SK-N-SH (cell line): ENCODE data around the gene MFAP3.

Experiments used
- EP300 ChIP-seq, 2 experiments: IDR thresholded peaks; 2 replicates each; pipeline versions ENCODE4 v1.4.0 to v1.6.1; 2012; ENCODE audit warnings: borderline replicate concordance in 1 of 2, low read depth in 1 of 2, low read length in 1 of 2
- GABPA ChIP-seq: IDR thresholded peaks from 2 replicates; pipeline ENCODE4 v1.4.0; 2012; ENCODE audit warnings: low read depth, mild to moderate bottlenecking
- RFX5 ChIP-seq: IDR thresholded peaks from 2 replicates; pipeline ENCODE4 v1.6.1; 2012; ENCODE audit warnings: mild to moderate bottlenecking, improper control_type of control experiment, low read length
- SIN3A ChIP-seq: IDR thresholded peaks from 2 replicates; pipeline ENCODE4 v1.6.1; 2012; ENCODE audit warnings: low read depth, mild to moderate bottlenecking, low read length, moderate library complexity, borderline replicate concordance
- TAF1 ChIP-seq: IDR thresholded peaks from 2 replicates; pipeline ENCODE4 v1.6.1; 2012; ENCODE audit warnings: low read depth, mild to moderate bottlenecking, low read length, moderate library complexity, borderline replicate concordance
- TEAD4 ChIP-seq: IDR thresholded peaks from 2 replicates; pipeline ENCODE4 v1.4.0; 2012; ENCODE audit warnings: mild to moderate bottlenecking, borderline replicate concordance; ENCODE audit not compliant: insufficient read depth
- TF ChIP-seq, protein P1 (sequence below): fragments of 200-600 bp; sonication (generic); IDR thresholded peaks from 2 replicates; pipeline ENCODE4 v1.6.1; 2017; ENCODE audit warnings: antibody characterized with exemption, mild to moderate bottlenecking, moderate library complexity
- TF ChIP-seq, protein P2 (sequence below): IDR thresholded peaks from 2 replicates; pipeline ENCODE4 v1.6.1; 2012; ENCODE audit warnings: mild to moderate bottlenecking, low read depth, low read length, moderate library complexity
- TF ChIP-seq, protein P3 (sequence below): IDR thresholded peaks from 2 replicates; pipeline ENCODE4 v1.4.0; 2012; ENCODE audit warnings: low read depth
- TF ChIP-seq, protein P4 (sequence below): fragments of 150-350 bp; IDR thresholded peaks from 2 replicates; pipeline ENCODE4 v1.6.1; 2017; ENCODE audit warnings: antibody characterized with exemption, low read length, low read depth, borderline replicate concordance

DNA sequence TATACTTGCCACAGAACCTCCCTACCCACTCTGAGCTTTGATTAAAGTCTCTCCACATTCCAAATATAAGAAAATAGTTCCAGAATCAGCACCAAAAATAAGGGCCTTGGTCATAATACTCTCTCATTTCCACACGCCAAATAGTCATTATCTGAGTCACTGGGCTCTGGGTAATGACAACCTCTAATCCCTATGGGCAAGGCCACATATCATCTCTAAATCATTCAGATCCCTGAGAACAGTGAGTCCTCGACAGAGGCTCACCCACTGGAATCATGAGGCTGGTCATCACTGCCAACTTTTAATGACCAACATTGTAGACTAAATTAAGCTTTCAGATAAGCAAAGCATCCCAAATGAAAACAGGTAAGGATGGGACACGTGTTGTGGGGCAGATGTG lies 28.1 kb upstream of the MFAP3 start:
- TF ChIP-seq, protein P1, sequence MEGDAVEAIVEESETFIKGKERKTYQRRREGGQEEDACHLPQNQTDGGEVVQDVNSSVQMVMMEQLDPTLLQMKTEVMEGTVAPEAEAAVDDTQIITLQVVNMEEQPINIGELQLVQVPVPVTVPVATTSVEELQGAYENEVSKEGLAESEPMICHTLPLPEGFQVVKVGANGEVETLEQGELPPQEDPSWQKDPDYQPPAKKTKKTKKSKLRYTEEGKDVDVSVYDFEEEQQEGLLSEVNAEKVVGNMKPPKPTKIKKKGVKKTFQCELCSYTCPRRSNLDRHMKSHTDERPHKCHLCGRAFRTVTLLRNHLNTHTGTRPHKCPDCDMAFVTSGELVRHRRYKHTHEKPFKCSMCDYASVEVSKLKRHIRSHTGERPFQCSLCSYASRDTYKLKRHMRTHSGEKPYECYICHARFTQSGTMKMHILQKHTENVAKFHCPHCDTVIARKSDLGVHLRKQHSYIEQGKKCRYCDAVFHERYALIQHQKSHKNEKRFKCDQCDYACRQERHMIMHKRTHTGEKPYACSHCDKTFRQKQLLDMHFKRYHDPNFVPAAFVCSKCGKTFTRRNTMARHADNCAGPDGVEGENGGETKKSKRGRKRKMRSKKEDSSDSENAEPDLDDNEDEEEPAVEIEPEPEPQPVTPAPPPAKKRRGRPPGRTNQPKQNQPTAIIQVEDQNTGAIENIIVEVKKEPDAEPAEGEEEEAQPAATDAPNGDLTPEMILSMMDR = no peak
- TF ChIP-seq, protein P2, sequence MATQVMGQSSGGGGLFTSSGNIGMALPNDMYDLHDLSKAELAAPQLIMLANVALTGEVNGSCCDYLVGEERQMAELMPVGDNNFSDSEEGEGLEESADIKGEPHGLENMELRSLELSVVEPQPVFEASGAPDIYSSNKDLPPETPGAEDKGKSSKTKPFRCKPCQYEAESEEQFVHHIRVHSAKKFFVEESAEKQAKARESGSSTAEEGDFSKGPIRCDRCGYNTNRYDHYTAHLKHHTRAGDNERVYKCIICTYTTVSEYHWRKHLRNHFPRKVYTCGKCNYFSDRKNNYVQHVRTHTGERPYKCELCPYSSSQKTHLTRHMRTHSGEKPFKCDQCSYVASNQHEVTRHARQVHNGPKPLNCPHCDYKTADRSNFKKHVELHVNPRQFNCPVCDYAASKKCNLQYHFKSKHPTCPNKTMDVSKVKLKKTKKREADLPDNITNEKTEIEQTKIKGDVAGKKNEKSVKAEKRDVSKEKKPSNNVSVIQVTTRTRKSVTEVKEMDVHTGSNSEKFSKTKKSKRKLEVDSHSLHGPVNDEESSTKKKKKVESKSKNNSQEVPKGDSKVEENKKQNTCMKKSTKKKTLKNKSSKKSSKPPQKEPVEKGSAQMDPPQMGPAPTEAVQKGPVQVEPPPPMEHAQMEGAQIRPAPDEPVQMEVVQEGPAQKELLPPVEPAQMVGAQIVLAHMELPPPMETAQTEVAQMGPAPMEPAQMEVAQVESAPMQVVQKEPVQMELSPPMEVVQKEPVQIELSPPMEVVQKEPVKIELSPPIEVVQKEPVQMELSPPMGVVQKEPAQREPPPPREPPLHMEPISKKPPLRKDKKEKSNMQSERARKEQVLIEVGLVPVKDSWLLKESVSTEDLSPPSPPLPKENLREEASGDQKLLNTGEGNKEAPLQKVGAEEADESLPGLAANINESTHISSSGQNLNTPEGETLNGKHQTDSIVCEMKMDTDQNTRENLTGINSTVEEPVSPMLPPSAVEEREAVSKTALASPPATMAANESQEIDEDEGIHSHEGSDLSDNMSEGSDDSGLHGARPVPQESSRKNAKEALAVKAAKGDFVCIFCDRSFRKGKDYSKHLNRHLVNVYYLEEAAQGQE = no peak
- TF ChIP-seq TEAD4 (no peak), SIN3A (no peak), EP300 (IDR thresholded peaks at IDR 0.05; ENCODE audit: borderline replicate concordance in 1 of 2, low read depth in 1 of 2, low read length in 1 of 2) (no peak), RFX5 (no peak), TAF1 (no peak), GABPA (no peak)
- TF ChIP-seq, protein P3, sequence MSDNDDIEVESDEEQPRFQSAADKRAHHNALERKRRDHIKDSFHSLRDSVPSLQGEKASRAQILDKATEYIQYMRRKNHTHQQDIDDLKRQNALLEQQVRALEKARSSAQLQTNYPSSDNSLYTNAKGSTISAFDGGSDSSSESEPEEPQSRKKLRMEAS = no peak
- TF ChIP-seq, protein P4, sequence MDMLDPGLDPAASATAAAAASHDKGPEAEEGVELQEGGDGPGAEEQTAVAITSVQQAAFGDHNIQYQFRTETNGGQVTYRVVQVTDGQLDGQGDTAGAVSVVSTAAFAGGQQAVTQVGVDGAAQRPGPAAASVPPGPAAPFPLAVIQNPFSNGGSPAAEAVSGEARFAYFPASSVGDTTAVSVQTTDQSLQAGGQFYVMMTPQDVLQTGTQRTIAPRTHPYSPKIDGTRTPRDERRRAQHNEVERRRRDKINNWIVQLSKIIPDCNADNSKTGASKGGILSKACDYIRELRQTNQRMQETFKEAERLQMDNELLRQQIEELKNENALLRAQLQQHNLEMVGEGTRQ = no peak
